Measurements from ENCODE around the gene CGN.

DNA sequence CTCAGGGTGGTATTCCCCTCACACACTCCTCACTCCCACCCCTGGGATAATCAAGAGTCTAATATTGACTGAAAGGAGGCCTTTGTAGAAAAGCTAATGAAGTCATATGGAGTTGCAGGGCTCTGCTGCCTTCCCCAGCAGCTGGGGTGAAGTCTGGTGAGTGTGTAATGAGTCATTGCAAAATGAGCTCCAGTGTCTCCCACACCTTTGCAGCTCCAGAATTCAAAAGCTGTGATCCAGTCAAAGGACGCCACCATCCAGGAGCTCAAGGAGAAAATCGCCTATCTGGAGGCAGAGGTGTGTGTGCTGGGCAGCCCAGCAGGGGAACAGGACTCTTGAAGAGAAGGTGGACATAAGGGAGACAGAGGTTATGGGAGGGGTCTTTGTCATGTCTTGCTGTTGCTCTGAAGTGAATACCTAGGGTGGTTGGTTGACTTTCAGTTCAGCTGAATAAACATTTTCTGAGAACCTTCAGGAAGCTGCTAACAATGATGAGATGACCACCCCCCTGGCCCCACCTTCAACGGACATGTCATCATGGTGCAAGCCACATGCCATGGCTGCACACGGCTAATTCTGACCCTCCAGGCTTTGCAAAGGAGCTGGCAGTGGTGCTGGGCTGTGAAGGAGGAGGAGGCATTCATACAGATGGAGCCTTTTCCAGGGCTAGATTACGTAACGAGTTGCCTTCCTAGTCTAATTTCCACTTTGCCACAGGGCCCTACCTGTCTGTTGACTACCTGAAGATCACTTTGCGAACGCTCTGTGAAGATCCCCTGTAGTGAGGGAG is 68.4 kb downstream of the CGN start:
- TF ChIP-seq, protein P1, sequence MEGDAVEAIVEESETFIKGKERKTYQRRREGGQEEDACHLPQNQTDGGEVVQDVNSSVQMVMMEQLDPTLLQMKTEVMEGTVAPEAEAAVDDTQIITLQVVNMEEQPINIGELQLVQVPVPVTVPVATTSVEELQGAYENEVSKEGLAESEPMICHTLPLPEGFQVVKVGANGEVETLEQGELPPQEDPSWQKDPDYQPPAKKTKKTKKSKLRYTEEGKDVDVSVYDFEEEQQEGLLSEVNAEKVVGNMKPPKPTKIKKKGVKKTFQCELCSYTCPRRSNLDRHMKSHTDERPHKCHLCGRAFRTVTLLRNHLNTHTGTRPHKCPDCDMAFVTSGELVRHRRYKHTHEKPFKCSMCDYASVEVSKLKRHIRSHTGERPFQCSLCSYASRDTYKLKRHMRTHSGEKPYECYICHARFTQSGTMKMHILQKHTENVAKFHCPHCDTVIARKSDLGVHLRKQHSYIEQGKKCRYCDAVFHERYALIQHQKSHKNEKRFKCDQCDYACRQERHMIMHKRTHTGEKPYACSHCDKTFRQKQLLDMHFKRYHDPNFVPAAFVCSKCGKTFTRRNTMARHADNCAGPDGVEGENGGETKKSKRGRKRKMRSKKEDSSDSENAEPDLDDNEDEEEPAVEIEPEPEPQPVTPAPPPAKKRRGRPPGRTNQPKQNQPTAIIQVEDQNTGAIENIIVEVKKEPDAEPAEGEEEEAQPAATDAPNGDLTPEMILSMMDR (IDR thresholded peaks at IDR 0.05; ENCODE audit: low read depth, low read length), result no peak
- no peak for TF ChIP-seq POLR2A (IDR thresholded peaks at IDR 0.05; ENCODE audit: extremely low read depth, insufficient read length)
